Fibroblast of the aortic adventitia (primary cell): ENCODE measurements around the gene ANKRD33B. TPM values are rescaled to one million over a fixed set of nuclear protein-coding genes. Genes with fewer than 3 reads are reported as not detected.

Experiments used
- DNase-seq: peaks from one replicate; pipeline ENCODE4 v3.0.0-alpha.2; 2010; ENCODE audit warnings: low read depth
- H3K4me3 ChIP-seq: 2 replicates; pipeline ENCODE4 v1.5.1; 2011; ENCODE audit warnings: low read depth, mild to moderate bottlenecking, control low read depth, low read length, moderate library complexity
- small RNA-seq: library from RNA; depleted of rRNA; stranded (forward); fragments of <200 nt; gene quantifications from one replicate; pipeline ENCODE3, GENCODE V24; 2012
- total RNA-seq: library from RNA; depleted of rRNA; stranded (reverse); fragments of >200 nt; gene quantifications from 2 replicates; pipeline ENCODE4 v1.2.3, GENCODE V29; 2012; ENCODE audit warnings: low replicate concordance
- TF ChIP-seq, protein P1 (sequence below): IDR thresholded peaks from 2 replicates; pipeline ENCODE4 v1.5.1; 2011; ENCODE audit warnings: mild to moderate bottlenecking, low read length, control low read depth, inconsistent platforms; ENCODE audit not compliant: insufficient read depth

The ANKRD33B gene
- total RNA-seq, 1 donor = 11.3 TPM

DNA sequence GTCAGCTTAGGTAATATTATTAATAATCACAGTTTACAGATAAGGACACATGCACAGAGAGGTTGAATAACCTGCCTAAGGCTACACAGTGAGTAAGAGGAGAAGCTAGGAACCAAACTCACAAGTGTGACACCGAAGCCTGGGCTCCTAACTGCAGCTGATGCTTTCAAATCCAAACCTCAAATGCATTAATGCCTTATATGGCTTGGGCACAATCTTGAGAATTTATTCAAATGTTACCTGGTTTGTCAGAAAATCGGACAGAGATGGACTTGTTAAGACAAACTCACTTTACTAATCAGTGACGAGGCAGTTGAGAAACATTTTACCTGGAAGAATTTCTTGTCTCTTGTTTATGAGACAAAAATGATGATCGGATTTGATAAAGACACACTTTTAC, 142.5 kb downstream of the ANKRD33B start:
- TF ChIP-seq, protein P1, sequence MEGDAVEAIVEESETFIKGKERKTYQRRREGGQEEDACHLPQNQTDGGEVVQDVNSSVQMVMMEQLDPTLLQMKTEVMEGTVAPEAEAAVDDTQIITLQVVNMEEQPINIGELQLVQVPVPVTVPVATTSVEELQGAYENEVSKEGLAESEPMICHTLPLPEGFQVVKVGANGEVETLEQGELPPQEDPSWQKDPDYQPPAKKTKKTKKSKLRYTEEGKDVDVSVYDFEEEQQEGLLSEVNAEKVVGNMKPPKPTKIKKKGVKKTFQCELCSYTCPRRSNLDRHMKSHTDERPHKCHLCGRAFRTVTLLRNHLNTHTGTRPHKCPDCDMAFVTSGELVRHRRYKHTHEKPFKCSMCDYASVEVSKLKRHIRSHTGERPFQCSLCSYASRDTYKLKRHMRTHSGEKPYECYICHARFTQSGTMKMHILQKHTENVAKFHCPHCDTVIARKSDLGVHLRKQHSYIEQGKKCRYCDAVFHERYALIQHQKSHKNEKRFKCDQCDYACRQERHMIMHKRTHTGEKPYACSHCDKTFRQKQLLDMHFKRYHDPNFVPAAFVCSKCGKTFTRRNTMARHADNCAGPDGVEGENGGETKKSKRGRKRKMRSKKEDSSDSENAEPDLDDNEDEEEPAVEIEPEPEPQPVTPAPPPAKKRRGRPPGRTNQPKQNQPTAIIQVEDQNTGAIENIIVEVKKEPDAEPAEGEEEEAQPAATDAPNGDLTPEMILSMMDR = no peak
- no peak overlapping the region for H3K4me3 ChIP-seq
- no peak for DNase-seq

Small RNA genes within 50 kb of the gene (small RNA-seq; reads per million reads assigned to genes)
- gene AC012629.4 (not detected), gene AC112200.1 (0.32 reads per million)

Other genes starting within 250 kb of the ANKRD33B start
- gene MARCHF6, start 210.4 kb upstream of the ANKRD33B start, total RNA-seq = 49.0 and 68.1 TPM in 2 replicates
- 0.63 TPM in 1 of 2 replicates, not detected in the other for gene ROPN1L, start 122.2 kb upstream of the ANKRD33B start, total RNA-seq
- gene DAP, start 197.2 kb downstream of the ANKRD33B start, total RNA-seq = 28.9 and 49.3 TPM in 2 replicates